ENCODE measurements around the gene HSPBAP1.

DNA sequence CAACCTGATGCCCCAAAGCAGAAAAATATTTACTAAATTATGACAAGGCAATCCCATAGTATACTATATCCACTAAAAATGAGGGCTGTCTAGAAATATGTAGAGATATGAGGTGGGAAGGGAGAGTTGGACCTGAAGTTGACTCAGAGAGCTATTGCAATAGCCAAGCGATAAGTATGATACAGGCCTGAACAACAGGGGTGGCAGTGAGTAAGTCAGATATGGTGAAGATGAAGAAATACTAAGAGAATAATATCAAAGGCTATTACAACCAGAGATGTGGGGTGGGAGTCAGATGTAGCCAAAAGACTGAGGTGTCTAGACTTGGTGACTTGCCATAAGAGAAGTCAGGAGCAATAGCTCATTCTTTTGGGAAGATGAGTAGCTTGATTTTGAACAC lies 9.2 kb downstream of the HSPBAP1 start:
- TF ChIP-seq, protein P1, sequence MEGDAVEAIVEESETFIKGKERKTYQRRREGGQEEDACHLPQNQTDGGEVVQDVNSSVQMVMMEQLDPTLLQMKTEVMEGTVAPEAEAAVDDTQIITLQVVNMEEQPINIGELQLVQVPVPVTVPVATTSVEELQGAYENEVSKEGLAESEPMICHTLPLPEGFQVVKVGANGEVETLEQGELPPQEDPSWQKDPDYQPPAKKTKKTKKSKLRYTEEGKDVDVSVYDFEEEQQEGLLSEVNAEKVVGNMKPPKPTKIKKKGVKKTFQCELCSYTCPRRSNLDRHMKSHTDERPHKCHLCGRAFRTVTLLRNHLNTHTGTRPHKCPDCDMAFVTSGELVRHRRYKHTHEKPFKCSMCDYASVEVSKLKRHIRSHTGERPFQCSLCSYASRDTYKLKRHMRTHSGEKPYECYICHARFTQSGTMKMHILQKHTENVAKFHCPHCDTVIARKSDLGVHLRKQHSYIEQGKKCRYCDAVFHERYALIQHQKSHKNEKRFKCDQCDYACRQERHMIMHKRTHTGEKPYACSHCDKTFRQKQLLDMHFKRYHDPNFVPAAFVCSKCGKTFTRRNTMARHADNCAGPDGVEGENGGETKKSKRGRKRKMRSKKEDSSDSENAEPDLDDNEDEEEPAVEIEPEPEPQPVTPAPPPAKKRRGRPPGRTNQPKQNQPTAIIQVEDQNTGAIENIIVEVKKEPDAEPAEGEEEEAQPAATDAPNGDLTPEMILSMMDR (IDR thresholded peaks at IDR 0.05; ENCODE audit: low read depth, low read length, poor library complexity, severe bottlenecking) = no peak
- no peak for TF ChIP-seq EZH2phosphoT487 (IDR thresholded peaks at IDR 0.05; ENCODE audit: borderline replicate concordance, low read length)
